CD14-positive monocyte (primary cell): Measurements from ENCODE around the gene MGAT4C. TPM values are rescaled to one million over a fixed set of nuclear protein-coding genes. Genes with fewer than 3 reads are reported as not detected.

Experiments
- DNase-seq, 3 donors: peaks; one replicate each; pipeline ENCODE4 v3.0.0-alpha.2; 2011 to 2022
- H2AFZ ChIP-seq: 2 replicates; pipeline ENCODE4 v1.6.0; 2012; ENCODE audit warnings: mild to moderate bottlenecking, low read depth, low read length, inconsistent platforms; ENCODE audit not compliant: insufficient read depth, poor library complexity, severe bottlenecking
- H3K27ac ChIP-seq, 2 donors: 1 replicate in 1 of 2; 2 replicates in 1 of 2; pipeline ENCODE4 v1.5.1; 2012 to 2013; ENCODE audit warnings: low read length in 2 of 2, control low read depth in 1 of 2, inconsistent platforms in 1 of 2, low read depth in 1 of 2, mild to moderate bottlenecking in 1 of 2
- H3K27me3 ChIP-seq, 2 donors: one replicate each; pipeline versions ENCODE4 v1.6.0 to v1.6.1; 2011 to 2013; ENCODE audit warnings: low read length in 2 of 2; ENCODE audit not compliant: control insufficient read depth in 2 of 2, insufficient read depth in 2 of 2
- H3K36me3 ChIP-seq, 2 donors: replicated peaks in 1 of 2; 1 replicate in 1 of 2; 2 replicates in 1 of 2; pipeline versions ENCODE4 v1.5.1 to v1.6.1; 2012 to 2013; ENCODE audit warnings: low read length in 2 of 2, control low read depth in 1 of 2, inconsistent platforms in 1 of 2, mild to moderate bottlenecking in 1 of 2; ENCODE audit not compliant: insufficient read depth in 2 of 2, control insufficient read depth in 1 of 2
- H3K4me1 ChIP-seq, 2 donors: 1 replicate in 1 of 2; 2 replicates in 1 of 2; pipeline versions ENCODE4 v1.5.1 to v1.6.1; 2012 to 2013; ENCODE audit warnings: low read length in 2 of 2, control low read depth in 1 of 2, inconsistent platforms in 1 of 2, mild to moderate bottlenecking in 1 of 2, moderate library complexity in 1 of 2; ENCODE audit not compliant: insufficient read depth in 2 of 2, control insufficient read depth in 1 of 2
- H3K4me2 ChIP-seq: replicated peaks from 2 replicates; pipeline ENCODE3; 2012; ENCODE audit warnings: low read length, moderate library complexity, mild to moderate bottlenecking; ENCODE audit not compliant: poor library complexity, severe bottlenecking; ENCODE audit errors: extremely low read depth
- H3K4me3 ChIP-seq, 3 experiments: fragments of 200-600 bp in 1 of 3; sonication (generic) in 1 of 3; replicated peaks in 1 of 3; 1 replicate in 2 of 3; 2 replicates in 1 of 3; pipeline ENCODE4 v1.5.1; 2011 to 2013; ENCODE audit warnings: low read length in 3 of 3, mild to moderate bottlenecking in 3 of 3, control low read depth in 2 of 3, low read depth in 2 of 3, inconsistent platforms in 1 of 3, moderate library complexity in 1 of 3
- H3K79me2 ChIP-seq: 2 replicates; pipeline ENCODE4 v1.6.0; 2012; ENCODE audit warnings: mild to moderate bottlenecking, control low read depth, inconsistent platforms, low read length, moderate library complexity; ENCODE audit not compliant: insufficient read depth
- H3K9ac ChIP-seq: 2 replicates; pipeline ENCODE4 v1.6.0; 2017; ENCODE audit warnings: low read length, mild to moderate bottlenecking; ENCODE audit not compliant: insufficient read depth, poor library complexity, severe bottlenecking
- H3K9me3 ChIP-seq, 2 donors: replicated peaks in 1 of 2; 1 replicate in 1 of 2; 2 replicates in 1 of 2; pipeline versions ENCODE4 v1.5.1 to v1.6.1; 2012 to 2013; ENCODE audit warnings: low read length in 2 of 2, control low read depth in 1 of 2; ENCODE audit not compliant: control insufficient read depth in 1 of 2, insufficient read depth in 1 of 2
- H4K20me1 ChIP-seq: 2 replicates; pipeline ENCODE4 v1.6.0; 2012; ENCODE audit warnings: mild to moderate bottlenecking, low read length, control low read depth, moderate library complexity; ENCODE audit not compliant: insufficient read depth
- H3K27ac Mint-ChIP-seq, 7 donors: one replicate each; pipeline ENCODE4 v1.8.0; 2020; ENCODE audit warnings: mild to moderate bottlenecking in 7 of 7, mixed read lengths in 7 of 7, moderate library complexity in 6 of 7, inconsistent platforms in 2 of 7
- H3K27me3 Mint-ChIP-seq, 3 donors: one replicate each; pipeline ENCODE4 v1.8.0; 2021 to 2022; ENCODE audit warnings: low read depth in 3 of 3, mild to moderate bottlenecking in 3 of 3, mixed read lengths in 3 of 3, moderate library complexity in 3 of 3, inconsistent platforms in 1 of 3
- H3K36me3 Mint-ChIP-seq, 2 donors: one replicate each; pipeline ENCODE4 v1.8.0; 2020; ENCODE audit warnings: mixed read lengths in 2 of 2, inconsistent platforms in 1 of 2, mild to moderate bottlenecking in 1 of 2
- H3K4me1 Mint-ChIP-seq: one replicate; pipeline ENCODE4 v1.8.0; 2020; ENCODE audit warnings: mild to moderate bottlenecking, mixed read lengths
- H3K4me3 Mint-ChIP-seq, 2 donors: one replicate each; pipeline ENCODE4 v1.8.0; 2020; ENCODE audit warnings: mild to moderate bottlenecking in 2 of 2, mixed read lengths in 2 of 2, moderate library complexity in 1 of 2
- H3K9me3 Mint-ChIP-seq, 7 donors: one replicate each; pipeline ENCODE4 v1.8.0; 2020 to 2022; ENCODE audit warnings: mixed read lengths in 7 of 7, mild to moderate bottlenecking in 6 of 7, moderate library complexity in 6 of 7, inconsistent platforms in 2 of 7
- WGBS: methylation state at CpG from one replicate; pipeline ENCODE4 v1.1.5; 2013; ENCODE audit warnings: missing lambda C conversion rate; ENCODE audit not compliant: insufficient coverage; 5-methylcytosine and 5-hydroxymethylcytosine counted together
- intact Hi-C, 2 donors: fragments of 100-400 bp; cut with micrococcal nuclease; formaldehyde crosslinking; loops; one replicate each; pipeline versions ENCODE4 v1.15.0 to v1.15.1; 2023
- polyA plus RNA-seq, 3 donors: library from polyadenylated mRNA; depleted of rRNA in 1 of 3; unstranded in 2 of 3; stranded (reverse) in 1 of 3; fragments of 300-500 nt in 2 of 3; fragments of >200 nt in 1 of 3; fragmentation: Illumina TruSeq in 2 of 3; gene quantifications; 1 replicate in 2 of 3; 2 replicates in 1 of 3; pipeline ENCODE4 v1.2.3, GENCODE V29; 2012 to 2021
- TF ChIP-seq, protein P1 (sequence below): fragments of 200-600 bp; IDR thresholded peaks from one replicate; pipeline ENCODE4 v1.8.0; 2022; ENCODE audit warnings: antibody characterized with exemption, mild to moderate bottlenecking

MGAT4C gene
- polyA plus RNA-seq, 3 donors, result not detected

DNA sequence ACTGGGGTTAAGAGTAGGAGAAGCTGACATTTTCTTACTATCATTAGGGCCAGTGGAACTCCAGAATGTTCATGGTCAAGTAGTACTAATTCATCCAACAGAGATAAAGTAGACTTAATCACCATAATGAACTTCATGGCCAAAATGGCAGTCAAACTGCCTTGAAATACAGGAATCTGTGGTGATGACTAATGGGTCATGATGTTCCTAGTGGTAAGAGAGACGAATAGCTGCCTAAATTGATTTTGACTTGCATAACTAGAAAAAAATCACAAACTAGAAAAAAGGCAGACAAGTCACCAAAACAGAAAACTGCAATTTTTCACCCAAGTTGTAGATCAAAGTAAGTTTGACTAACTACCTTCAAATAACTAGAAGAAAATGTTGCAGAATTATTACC is 138.5 kb downstream of the MGAT4C start:
- no peak overlapping the region for H3K4me2 ChIP-seq
- intact Hi-C loops, result no loop called here
- no peak for DNase-seq
- no peak overlapping the region for H3K4me3 ChIP-seq
- H3K27ac ChIP-seq, result no peak overlapping the region
- peaks cover 0 to 3% (median 0%) of the 10 kb centered on the region in 7 donors for H3K9me3 Mint-ChIP-seq
- no peaks in the 10 kb centered on the region for H3K4me1 ChIP-seq
- no peaks in the 10 kb centered on the region for H3K36me3 ChIP-seq
- WGBS, result no CpG with 5 or more reads among the region's 1 CpG
- H3K4me1 Mint-ChIP-seq, result no peaks in the 10 kb centered on the region
- no peak overlapping the region for H3K4me3 Mint-ChIP-seq
- H3K27me3 ChIP-seq, result no peaks in the 10 kb centered on the region
- no peak overlapping the region for H2AFZ ChIP-seq
- H3K9me3 ChIP-seq, result no peaks in the 10 kb centered on the region
- H3K36me3 Mint-ChIP-seq, result no peaks in the 10 kb centered on the region
- no peak overlapping the region for H3K9ac ChIP-seq
- no peaks in the 10 kb centered on the region for H3K79me2 ChIP-seq
- no peak overlapping the region for H3K27ac Mint-ChIP-seq
- TF ChIP-seq, protein P1, sequence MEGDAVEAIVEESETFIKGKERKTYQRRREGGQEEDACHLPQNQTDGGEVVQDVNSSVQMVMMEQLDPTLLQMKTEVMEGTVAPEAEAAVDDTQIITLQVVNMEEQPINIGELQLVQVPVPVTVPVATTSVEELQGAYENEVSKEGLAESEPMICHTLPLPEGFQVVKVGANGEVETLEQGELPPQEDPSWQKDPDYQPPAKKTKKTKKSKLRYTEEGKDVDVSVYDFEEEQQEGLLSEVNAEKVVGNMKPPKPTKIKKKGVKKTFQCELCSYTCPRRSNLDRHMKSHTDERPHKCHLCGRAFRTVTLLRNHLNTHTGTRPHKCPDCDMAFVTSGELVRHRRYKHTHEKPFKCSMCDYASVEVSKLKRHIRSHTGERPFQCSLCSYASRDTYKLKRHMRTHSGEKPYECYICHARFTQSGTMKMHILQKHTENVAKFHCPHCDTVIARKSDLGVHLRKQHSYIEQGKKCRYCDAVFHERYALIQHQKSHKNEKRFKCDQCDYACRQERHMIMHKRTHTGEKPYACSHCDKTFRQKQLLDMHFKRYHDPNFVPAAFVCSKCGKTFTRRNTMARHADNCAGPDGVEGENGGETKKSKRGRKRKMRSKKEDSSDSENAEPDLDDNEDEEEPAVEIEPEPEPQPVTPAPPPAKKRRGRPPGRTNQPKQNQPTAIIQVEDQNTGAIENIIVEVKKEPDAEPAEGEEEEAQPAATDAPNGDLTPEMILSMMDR, result no peak
- peaks cover 0 to 2% (median 0%) of the 10 kb centered on the region in 3 donors for H3K27me3 Mint-ChIP-seq
- H4K20me1 ChIP-seq, result no peaks in the 10 kb centered on the region

DNA sequence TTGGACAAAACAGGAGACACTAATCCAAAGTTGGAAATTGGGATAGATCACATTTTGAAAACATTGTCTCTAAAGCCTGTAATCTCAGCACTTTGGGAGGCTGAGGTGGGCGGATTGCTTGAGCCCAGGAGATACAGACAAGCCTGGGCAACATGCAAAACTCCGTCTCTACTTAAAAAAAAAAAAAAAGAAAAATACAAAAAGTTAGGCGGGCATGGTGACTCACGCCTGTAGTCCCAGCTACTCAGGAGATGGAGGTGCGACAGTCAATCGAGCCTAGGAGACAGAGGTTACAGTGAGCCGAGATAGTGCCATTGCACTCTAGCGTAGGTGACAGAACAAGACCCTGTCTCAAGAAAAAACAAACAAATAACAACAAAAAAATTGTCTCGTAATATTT is 152.1 kb downstream of the MGAT4C start:
- H3K4me1 ChIP-seq, result no peaks in the 10 kb centered on the region
- H3K36me3 Mint-ChIP-seq, result no peaks in the 10 kb centered on the region

More for the DNA sequence above, 152.1 kb downstream of the MGAT4C start:
- peaks cover 0 to 2% (median 0%) of the 10 kb centered on the region in 7 donors for H3K9me3 Mint-ChIP-seq
- H2AFZ ChIP-seq, result no peak overlapping the region
- no peaks in the 10 kb centered on the region for H3K27me3 ChIP-seq
- no peak overlapping the region for H3K27ac Mint-ChIP-seq
- H3K4me2 ChIP-seq, result no peak overlapping the region
- no peak overlapping the region for H3K4me3 Mint-ChIP-seq
- WGBS, result 100% methylated on average over 3 of the region's 9 CpGs
- H4K20me1 ChIP-seq, result no peaks in the 10 kb centered on the region
- no peaks in the 10 kb centered on the region for H3K36me3 ChIP-seq
- no peak overlapping the region for H3K4me3 ChIP-seq
- no peaks in the 10 kb centered on the region for H3K79me2 ChIP-seq
- no peaks in the 10 kb centered on the region for H3K27me3 Mint-ChIP-seq
- no peaks in the 10 kb centered on the region for H3K4me1 Mint-ChIP-seq
- no peak for DNase-seq
- no peak overlapping the region for H3K27ac ChIP-seq
- intact Hi-C loops, result no loop called here
- TF ChIP-seq, protein P1, result no peak
- no peaks in the 10 kb centered on the region for H3K9me3 ChIP-seq
- no peak overlapping the region for H3K9ac ChIP-seq
